ENCODE results near the gene CAPZA1. TPM values are rescaled to one million over a fixed set of nuclear protein-coding genes. Genes with fewer than 3 reads are reported as not detected.
A peak's percentile ranks its signal among the peaks of the same experiment; 100 is the strongest.

The CAPZA1 gene
- total and polyA plus RNA-seq, 10 of the 15 experiments (the other 5 are each of a cell fraction or from before 2014, with no cell fraction given), result 187 to 886 (median 278) TPM

- BruUV-seq (replicated peaks), result no TSS peak
- DNase-seq (ENCODE audit: low read depth, low spot score), result no peak
- Histone ChIP-seq H3K9me3 (replicated peaks; ENCODE audit: control insufficient read depth, insufficient read depth, low read length) (no peaks in the 10 kb centered on the region), H3K27me3 (replicated peaks in 1 of 2; ENCODE audit: control insufficient read depth in 2 of 2, insufficient read depth in 2 of 2, low read length in 1 of 2) (no peaks in the 10 kb centered on the region), H3K36me3 (ENCODE audit: control insufficient read depth in 2 of 2, insufficient read depth in 2 of 2, low read length in 1 of 2) (peaks cover 0 to 14% of the 10 kb centered on the region in 2 experiments; a peak in 2 of 4 replicates), H3K9ac (ENCODE audit: control insufficient read depth, insufficient read depth, low read length) (no peak overlapping the region), H3K4me2 (ENCODE audit: control insufficient read depth, insufficient read depth) (peak overlapping the region; percentile 46; the same call in 1 of the 2 replicates), H4K20me1 (ENCODE audit: control insufficient read depth, insufficient read depth) (peaks cover 15% of the 10 kb centered on the region), H3K4me1 (ENCODE audit: control insufficient read depth, insufficient read depth, low read length) (peaks cover 29% of the 10 kb centered on the region), H2AFZ (ENCODE audit: control insufficient read depth, low read depth, low read length) (no peak overlapping the region), H3K27ac (ENCODE audit: control insufficient read depth, insufficient read depth) (no peak overlapping the region), H3K79me2 (ENCODE audit: control insufficient read depth, insufficient read depth, low read length) (peaks cover 98% of the 10 kb centered on the region), H3K4me3 (0 out of 2 replicates have a peak overlapping the region, but pooled peaks have one; percentile 13)
- RAD21 ChIA-PET (ENCODE audit: unreplicated experiment), result interaction anchor here (3.6 kb wide), 1 partner anchor 12 kb away, joined by 23 read pairs; no protein-coding TSS in a partner anchor
- peak; percentile 32; the same call in 1 of the 2 replicates for TF ChIP-seq PKNOX1 (IDR thresholded peaks at IDR 0.05)
- TF ChIP-seq NFYA (IDR thresholded peaks at IDR 0.05; ENCODE audit: borderline replicate concordance, low read depth, low read length), result no peak
- TF ChIP-seq FOS (IDR thresholded peaks at IDR 0.05; ENCODE audit: borderline replicate concordance, extremely low read depth, insufficient read length), result no peak
- TF ChIP-seq NRF1 (conservative IDR thresholded peaks at IDR 0.05; ENCODE audit: low read depth, low read length), result no peak
- TF ChIP-seq, protein P1, sequence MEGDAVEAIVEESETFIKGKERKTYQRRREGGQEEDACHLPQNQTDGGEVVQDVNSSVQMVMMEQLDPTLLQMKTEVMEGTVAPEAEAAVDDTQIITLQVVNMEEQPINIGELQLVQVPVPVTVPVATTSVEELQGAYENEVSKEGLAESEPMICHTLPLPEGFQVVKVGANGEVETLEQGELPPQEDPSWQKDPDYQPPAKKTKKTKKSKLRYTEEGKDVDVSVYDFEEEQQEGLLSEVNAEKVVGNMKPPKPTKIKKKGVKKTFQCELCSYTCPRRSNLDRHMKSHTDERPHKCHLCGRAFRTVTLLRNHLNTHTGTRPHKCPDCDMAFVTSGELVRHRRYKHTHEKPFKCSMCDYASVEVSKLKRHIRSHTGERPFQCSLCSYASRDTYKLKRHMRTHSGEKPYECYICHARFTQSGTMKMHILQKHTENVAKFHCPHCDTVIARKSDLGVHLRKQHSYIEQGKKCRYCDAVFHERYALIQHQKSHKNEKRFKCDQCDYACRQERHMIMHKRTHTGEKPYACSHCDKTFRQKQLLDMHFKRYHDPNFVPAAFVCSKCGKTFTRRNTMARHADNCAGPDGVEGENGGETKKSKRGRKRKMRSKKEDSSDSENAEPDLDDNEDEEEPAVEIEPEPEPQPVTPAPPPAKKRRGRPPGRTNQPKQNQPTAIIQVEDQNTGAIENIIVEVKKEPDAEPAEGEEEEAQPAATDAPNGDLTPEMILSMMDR (IDR thresholded peaks at IDR 0.05 in 2 of 3, conservative IDR thresholded peaks at IDR 0.05 in 1 of 3; ENCODE audit: control insufficient read depth in 2 of 3, extremely low read depth in 1 of 3, insufficient read depth in 1 of 3, low read depth in 3 of 3, low read length in 3 of 3), result no peak
- TF ChIP-seq KLF5 (IDR thresholded peaks at IDR 0.05; ENCODE audit: partially characterized antibody), result no peak
- in situ Hi-C loops (cut with MboI) (no loop called here), intact Hi-C loops (cut with micrococcal nuclease; ENCODE audit: unreplicated experiment) (loop anchor here (5.0 kb wide), 1 partner anchor 34 kb away; no protein-coding TSS in a partner anchor)
- SMC1A ChIA-PET (ENCODE audit: uncharacterized antibody, unreplicated experiment), result interaction anchor here (0.7 to 2.0 kb wide), 3 partner anchors 75 to 280 kb away, joined by 3 to 5 read pairs (median 4); no protein-coding TSS in a partner anchor
- no peak for ATAC-seq
- FAIRE-seq, result no peak
- POLR2A ChIA-PET, result interaction anchor here (1.0 to 1.5 kb wide), 2 partner anchors 8 to 12 kb away, joined by 4 to 5 read pairs; no protein-coding TSS in a partner anchor
- 68% methylated on average over 2 of the region's 2 CpGs for WGBS (ENCODE audit: insufficient coverage, insufficient replicate concordance, low lambda C conversion rate, missing lambda C conversion rate)
- CTCF ChIA-PET, result interaction anchor here (1.0 to 1.5 kb wide), 4 partner anchors 11 to 409 kb away, joined by 3 to 4 read pairs (median 4); partner anchors contain the start of gene MOV10
These were observed 14.0 kb downstream of the CAPZA1 start for GRCh38 chr1:112633628-112634027.
